Osteoblast (primary cell): ENCODE data around the gene NTNG1. TPM values are rescaled to one million over a fixed set of nuclear protein-coding genes. Genes with fewer than 3 reads are reported as not detected.

Experiments
- DNase-seq: peaks from one replicate; pipeline ENCODE4 v3.0.0; 2011; ENCODE audit warnings: low spot score, mixed read lengths; ENCODE audit not compliant: insufficient read length; ENCODE audit errors: missing footprints
- H2AFZ ChIP-seq: 2 replicates; pipeline ENCODE4 v1.6.0; 2011; ENCODE audit warnings: mild to moderate bottlenecking, low read length
- H3K27ac ChIP-seq: 2 replicates; pipeline ENCODE4 v1.5.1; 2011; ENCODE audit warnings: mild to moderate bottlenecking, low read depth, low read length, moderate library complexity
- H3K27me3 ChIP-seq: 2 replicates; pipeline ENCODE4 v1.6.0; 2012; ENCODE audit warnings: mild to moderate bottlenecking, control low read depth, inconsistent platforms, low read length, moderate library complexity; ENCODE audit not compliant: insufficient read depth
- H3K36me3 ChIP-seq: 2 replicates; pipeline ENCODE4 v1.5.1; 2011; ENCODE audit warnings: mild to moderate bottlenecking, low read length, control low read depth, moderate library complexity; ENCODE audit not compliant: insufficient read depth
- H3K4me1 ChIP-seq: 2 replicates; pipeline ENCODE4 v1.5.1; 2011; ENCODE audit warnings: mild to moderate bottlenecking, low read length, control low read depth, moderate library complexity; ENCODE audit not compliant: insufficient read depth
- H3K4me2 ChIP-seq: 2 replicates; pipeline ENCODE4 v1.6.0; 2011; ENCODE audit warnings: mild to moderate bottlenecking, low read length; ENCODE audit not compliant: insufficient read depth
- H3K4me3 ChIP-seq: fragments of 200-600 bp; sonication (generic); 3 replicates; pipeline ENCODE4 v1.5.1; 2012; ENCODE audit warnings: mild to moderate bottlenecking, low read length, inconsistent platforms; ENCODE audit not compliant: insufficient read depth
- H3K79me2 ChIP-seq: 2 replicates; pipeline ENCODE4 v1.6.0; 2012; ENCODE audit warnings: mild to moderate bottlenecking, low read length, control low read depth, inconsistent platforms; ENCODE audit not compliant: insufficient read depth
- H3K9me3 ChIP-seq: 2 replicates; pipeline ENCODE4 v1.5.1; 2011; ENCODE audit warnings: low read depth, low read length, control low read depth
- H4K20me1 ChIP-seq: 2 replicates; pipeline ENCODE4 v1.6.0; 2012; ENCODE audit warnings: mild to moderate bottlenecking, low read length, control low read depth; ENCODE audit not compliant: insufficient read depth
- CTCF ChIP-seq: IDR thresholded peaks from 2 replicates; pipeline ENCODE4 v1.5.1; 2011; ENCODE audit warnings: mild to moderate bottlenecking, low read depth, low read length, moderate library complexity; ENCODE audit errors: extremely low read depth
- total RNA-seq: library from RNA; depleted of rRNA; stranded (reverse); fragments of >200 nt; gene quantifications from 2 replicates; pipeline ENCODE4 v1.2.3, GENCODE V29; 2012

NTNG1 gene
- total RNA-seq, 1 donor, result 3.6 TPM

- no peaks in the 10 kb centered on the region for H3K4me1 ChIP-seq
- no peak overlapping the region for H3K4me3 ChIP-seq
- no peaks in the 10 kb centered on the region for H4K20me1 ChIP-seq
- no peaks in the 10 kb centered on the region for H3K79me2 ChIP-seq
- no peak overlapping the region for H3K27ac ChIP-seq
- TF ChIP-seq CTCF, result no peak
- H3K27me3 ChIP-seq, result no peaks in the 10 kb centered on the region
- H2AFZ ChIP-seq, result no peak overlapping the region
- DNase-seq, result no peak
- H3K9me3 ChIP-seq, result no peaks in the 10 kb centered on the region
- H3K4me2 ChIP-seq, result no peak overlapping the region
- no peaks in the 10 kb centered on the region for H3K36me3 ChIP-seq
These were observed 40.6 kb downstream of the NTNG1 start for GRCh38 chr1:107181253-107181969.

DNA sequence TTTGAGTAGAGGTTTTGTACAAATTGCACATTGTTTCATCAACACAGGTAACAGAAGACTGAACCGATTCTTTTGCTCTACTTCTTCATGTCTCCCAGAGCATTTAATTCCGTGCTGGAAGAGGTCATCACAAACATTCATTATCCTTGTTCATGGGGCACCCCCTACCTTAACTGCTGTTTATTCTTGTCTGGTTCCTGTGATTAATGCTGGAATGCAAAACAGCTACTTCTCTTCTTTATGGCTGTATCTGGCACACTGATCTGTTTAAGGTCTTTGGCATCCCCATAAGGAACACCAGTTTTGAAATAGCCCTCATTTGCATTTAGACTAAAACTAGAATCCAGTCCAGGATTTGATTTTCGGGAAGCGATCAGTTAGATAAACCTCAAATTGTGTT lies 42.2 kb downstream of the NTNG1 start:
- no peak for TF ChIP-seq CTCF
- Histone ChIP-seq H3K9me3 (no peaks in the 10 kb centered on the region), H3K27ac (no peak overlapping the region), H3K4me2 (no peak overlapping the region), H4K20me1 (no peaks in the 10 kb centered on the region), H3K27me3 (no peaks in the 10 kb centered on the region), H3K4me1 (no peaks in the 10 kb centered on the region), H2AFZ (no peak overlapping the region), H3K4me3 (no peak overlapping the region), H3K36me3 (no peaks in the 10 kb centered on the region), H3K79me2 (no peaks in the 10 kb centered on the region)
- DNase-seq, result no peak

DNA sequence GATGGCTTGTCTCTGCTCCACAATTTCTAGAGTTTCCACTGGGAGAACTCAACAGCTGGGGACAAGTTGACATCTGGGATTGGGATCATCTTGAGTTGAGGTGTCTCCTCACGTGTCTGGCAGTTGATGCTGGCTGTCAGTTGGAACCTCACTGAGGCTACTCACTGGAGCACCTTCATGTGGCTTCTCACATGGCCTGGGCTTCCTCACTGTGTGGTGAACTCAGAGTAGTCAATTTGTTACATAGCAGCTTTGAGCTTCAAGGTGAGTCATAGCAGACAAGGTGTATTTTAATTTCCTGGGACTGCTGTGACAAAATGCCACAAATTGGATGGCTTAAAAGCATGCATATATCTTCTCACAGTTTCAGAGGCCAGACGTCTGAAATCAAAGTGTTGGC lies 44.0 kb downstream of the NTNG1 start:
- no peaks in the 10 kb centered on the region for H3K4me1 ChIP-seq

More for the DNA sequence above, 44.0 kb downstream of the NTNG1 start:
- Histone ChIP-seq H3K4me3 (no peak overlapping the region), H3K9me3 (no peaks in the 10 kb centered on the region), H3K4me2 (no peak overlapping the region), H3K36me3 (no peaks in the 10 kb centered on the region), H4K20me1 (no peaks in the 10 kb centered on the region), H3K27ac (no peak overlapping the region), H2AFZ (no peak overlapping the region), H3K27me3 (no peaks in the 10 kb centered on the region), H3K79me2 (no peaks in the 10 kb centered on the region)
- no peak for TF ChIP-seq CTCF
- DNase-seq, result no peak
